Measurements from ENCODE around the gene LMF1.

DNA sequence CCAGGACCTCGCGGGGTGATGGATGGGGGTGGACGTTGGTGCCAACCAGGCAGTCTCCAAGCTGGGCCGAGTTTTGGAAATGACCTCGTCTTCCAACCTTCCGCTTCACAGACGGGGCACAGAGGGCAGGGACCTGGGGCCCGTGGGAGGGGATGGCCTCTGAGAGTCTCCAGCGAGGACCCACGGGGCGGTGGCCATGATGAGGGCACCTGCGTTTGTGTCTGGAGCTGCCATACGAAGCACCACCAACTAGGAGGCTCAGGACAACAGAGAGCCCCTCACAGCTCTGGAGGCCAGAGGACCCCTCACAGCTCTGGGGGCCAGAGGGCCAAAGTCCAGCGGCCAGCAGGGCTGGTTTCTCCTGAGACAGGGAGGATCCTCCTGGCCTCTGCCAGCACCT is 37.3 kb upstream of the LMF1 start:
- TF ChIP-seq NR2C2 (CRISPR knock-in tag; IDR thresholded peaks at IDR 0.05) (no peak), NR2C2 (tag; IDR thresholded peaks at IDR 0.05) (no peak), XRCC4 (IDR thresholded peaks at IDR 0.05; ENCODE audit: extremely low read depth, insufficient read depth, insufficient read length) (no peak), YBX1 (IDR thresholded peaks at IDR 0.05) (no peak), RBM15 (IDR thresholded peaks at IDR 0.05; ENCODE audit: insufficient read depth, low read length) (no peak), TAF1 (IDR thresholded peaks at IDR 0.05; ENCODE audit: control insufficient read depth, extremely low read depth, insufficient read depth, low read length, severe bottlenecking) (no peak), ZFP30 (CRISPR knock-in tag; IDR thresholded peaks at IDR 0.05; ENCODE audit: borderline replicate concordance) (no peak), ZBTB7A (IDR thresholded peaks at IDR 0.05; ENCODE audit: borderline replicate concordance, control insufficient read depth, low read depth, low read length) (no peak)
- TF ChIP-seq, protein P1, sequence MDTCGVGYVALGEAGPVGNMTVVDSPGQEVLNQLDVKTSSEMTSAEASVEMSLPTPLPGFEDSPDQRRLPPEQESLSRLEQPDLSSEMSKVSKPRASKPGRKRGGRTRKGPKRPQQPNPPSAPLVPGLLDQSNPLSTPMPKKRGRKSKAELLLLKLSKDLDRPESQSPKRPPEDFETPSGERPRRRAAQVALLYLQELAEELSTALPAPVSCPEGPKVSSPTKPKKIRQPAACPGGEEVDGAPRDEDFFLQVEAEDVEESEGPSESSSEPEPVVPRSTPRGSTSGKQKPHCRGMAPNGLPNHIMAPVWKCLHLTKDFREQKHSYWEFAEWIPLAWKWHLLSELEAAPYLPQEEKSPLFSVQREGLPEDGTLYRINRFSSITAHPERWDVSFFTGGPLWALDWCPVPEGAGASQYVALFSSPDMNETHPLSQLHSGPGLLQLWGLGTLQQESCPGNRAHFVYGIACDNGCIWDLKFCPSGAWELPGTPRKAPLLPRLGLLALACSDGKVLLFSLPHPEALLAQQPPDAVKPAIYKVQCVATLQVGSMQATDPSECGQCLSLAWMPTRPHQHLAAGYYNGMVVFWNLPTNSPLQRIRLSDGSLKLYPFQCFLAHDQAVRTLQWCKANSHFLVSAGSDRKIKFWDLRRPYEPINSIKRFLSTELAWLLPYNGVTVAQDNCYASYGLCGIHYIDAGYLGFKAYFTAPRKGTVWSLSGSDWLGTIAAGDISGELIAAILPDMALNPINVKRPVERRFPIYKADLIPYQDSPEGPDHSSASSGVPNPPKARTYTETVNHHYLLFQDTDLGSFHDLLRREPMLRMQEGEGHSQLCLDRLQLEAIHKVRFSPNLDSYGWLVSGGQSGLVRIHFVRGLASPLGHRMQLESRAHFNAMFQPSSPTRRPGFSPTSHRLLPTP (IDR thresholded peaks at IDR 0.05; ENCODE audit: borderline replicate concordance, extremely low read depth, insufficient read length) = no peak

Measured in K562 (cell line).